ENCODE measurements around the gene ABCA6.

DNA sequence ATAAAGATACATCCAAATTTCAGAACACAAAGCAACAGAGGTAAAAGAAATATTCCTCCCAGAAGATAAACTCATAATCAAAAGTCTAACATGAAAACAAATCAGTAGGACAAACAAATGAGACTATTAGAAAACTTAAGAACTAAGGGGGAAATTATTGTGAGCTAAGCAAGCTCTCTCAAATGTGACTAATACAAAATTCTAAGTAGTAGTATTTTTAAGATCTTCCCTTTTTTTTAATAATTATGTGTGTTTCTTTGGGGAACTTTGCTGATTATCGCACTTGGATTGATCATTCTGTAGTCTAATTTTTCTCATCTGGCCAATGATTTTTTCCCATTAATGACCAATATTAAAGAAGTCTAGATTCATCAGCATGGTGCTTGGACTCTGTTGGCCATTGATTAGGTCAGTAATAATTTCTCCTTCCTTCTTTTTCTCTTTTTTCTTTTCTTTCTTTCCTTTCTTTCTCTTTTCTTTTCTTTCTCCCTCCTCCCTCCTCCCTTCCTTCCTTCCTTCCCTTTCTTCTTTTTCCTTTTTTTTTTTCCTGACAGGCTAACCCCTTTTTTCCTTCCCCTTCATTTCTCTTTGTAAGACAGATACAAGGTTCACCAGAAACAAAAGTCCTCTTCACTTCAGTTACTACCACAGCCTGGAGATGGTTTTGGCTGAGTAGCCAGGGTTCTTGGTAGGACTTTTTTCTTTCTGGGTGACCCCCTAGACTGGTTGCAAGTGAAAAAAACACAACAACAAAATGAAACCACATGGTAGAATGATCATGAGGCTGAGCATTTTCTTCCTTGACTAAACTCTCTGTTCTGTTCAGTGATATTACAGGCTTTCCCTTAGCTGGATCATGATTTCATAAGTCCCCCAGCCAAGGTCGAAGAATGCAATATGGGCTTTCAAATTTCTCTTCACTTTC lies 2.9 kb upstream of the ABCA6 start:
- TF ChIP-seq EZH2 (IDR thresholded peaks at IDR 0.05; ENCODE audit: borderline replicate concordance) (no peak), EZH2phosphoT487 (IDR thresholded peaks at IDR 0.05; ENCODE audit: low read depth, severe bottlenecking, unreplicated experiment) (no peak)
- TF ChIP-seq, protein P1, sequence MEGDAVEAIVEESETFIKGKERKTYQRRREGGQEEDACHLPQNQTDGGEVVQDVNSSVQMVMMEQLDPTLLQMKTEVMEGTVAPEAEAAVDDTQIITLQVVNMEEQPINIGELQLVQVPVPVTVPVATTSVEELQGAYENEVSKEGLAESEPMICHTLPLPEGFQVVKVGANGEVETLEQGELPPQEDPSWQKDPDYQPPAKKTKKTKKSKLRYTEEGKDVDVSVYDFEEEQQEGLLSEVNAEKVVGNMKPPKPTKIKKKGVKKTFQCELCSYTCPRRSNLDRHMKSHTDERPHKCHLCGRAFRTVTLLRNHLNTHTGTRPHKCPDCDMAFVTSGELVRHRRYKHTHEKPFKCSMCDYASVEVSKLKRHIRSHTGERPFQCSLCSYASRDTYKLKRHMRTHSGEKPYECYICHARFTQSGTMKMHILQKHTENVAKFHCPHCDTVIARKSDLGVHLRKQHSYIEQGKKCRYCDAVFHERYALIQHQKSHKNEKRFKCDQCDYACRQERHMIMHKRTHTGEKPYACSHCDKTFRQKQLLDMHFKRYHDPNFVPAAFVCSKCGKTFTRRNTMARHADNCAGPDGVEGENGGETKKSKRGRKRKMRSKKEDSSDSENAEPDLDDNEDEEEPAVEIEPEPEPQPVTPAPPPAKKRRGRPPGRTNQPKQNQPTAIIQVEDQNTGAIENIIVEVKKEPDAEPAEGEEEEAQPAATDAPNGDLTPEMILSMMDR (IDR thresholded peaks at IDR 0.05; ENCODE audit: poor library complexity), result no peak
